Mucosa of rectum (tissue), 2 donors: ENCODE measurements around the gene RHOH.
"Not testable (repeated sequence)": the region's sequence is repeated elsewhere in the genome, so short reads cannot be mapped to it uniquely, and the experiment has no call there.

Experiments used
- H3K27ac ChIP-seq, 2 donors: one replicate each; pipeline ENCODE4 v1.7.0; 2013; ENCODE audit warnings: inconsistent platforms in 2 of 2, low read depth in 2 of 2, low read length in 2 of 2
- H3K27me3 ChIP-seq, 2 donors: one replicate each; pipeline ENCODE4 v1.7.0; 2013; ENCODE audit warnings: low read length in 2 of 2; ENCODE audit not compliant: control insufficient read depth in 2 of 2, insufficient read depth in 2 of 2
- H3K36me3 ChIP-seq, 2 donors: one replicate each; pipeline ENCODE4 v1.7.0; 2013; ENCODE audit warnings: low read length in 2 of 2; ENCODE audit not compliant: control insufficient read depth in 2 of 2, insufficient read depth in 2 of 2
- H3K4me1 ChIP-seq, 2 donors: one replicate each; pipeline ENCODE4 v1.7.0; 2013; ENCODE audit warnings: low read length in 2 of 2, mild to moderate bottlenecking in 1 of 2; ENCODE audit not compliant: control insufficient read depth in 2 of 2, insufficient read depth in 2 of 2
- H3K4me3 ChIP-seq, 2 donors: one replicate each; pipeline ENCODE4 v1.7.0; 2013; ENCODE audit warnings: low read length in 2 of 2
- H3K9ac ChIP-seq, 2 donors: one replicate each; pipeline ENCODE4 v1.7.0; 2013; ENCODE audit warnings: low read length in 2 of 2, low read depth in 1 of 2, mild to moderate bottlenecking in 1 of 2
- H3K9me3 ChIP-seq, 2 donors: one replicate each; pipeline ENCODE4 v1.7.0; 2013; ENCODE audit warnings: low read length in 2 of 2; ENCODE audit not compliant: control insufficient read depth in 2 of 2
- donor health status: healthy.
- donor health status: Normal muscosa, but diverticular disease.

RHOH gene

GRCh38 chr4:40289366-40290188, 92.7 kb downstream of the RHOH start:
- Histone ChIP-seq H3K4me3 (no peak overlapping the region), H3K36me3 (no peaks in the 10 kb centered on the region), H3K9me3 (no peaks in the 10 kb centered on the region), H3K9ac (no peak overlapping the region), H3K27me3 (no peaks in the 10 kb centered on the region), H3K4me1 (peaks cover 0 to 3% of the 10 kb centered on the region in 2 donors), H3K27ac (no peak overlapping the region)

GRCh38 chr4:40290611-40291186, 93.9 kb downstream of the RHOH start:
- H3K36me3 ChIP-seq, H3K4me3 ChIP-seq, H3K4me1 ChIP-seq, H3K9ac ChIP-seq, H3K27me3 ChIP-seq, H3K9me3 ChIP-seq, H3K27ac ChIP-seq: not testable (repeated sequence)

GRCh38 chr4:40292313-40292759, 95.5 kb downstream of the RHOH start:
- Histone ChIP-seq H3K9ac (no peak overlapping the region), H3K27me3 (no peaks in the 10 kb centered on the region), H3K27ac (no peak overlapping the region), H3K4me1 (peaks cover 0 to 3% of the 10 kb centered on the region in 2 donors), H3K4me3 (no peak overlapping the region), H3K9me3 (peaks cover 0 to 5% of the 10 kb centered on the region in 2 donors), H3K36me3 (no peaks in the 10 kb centered on the region)

- Histone ChIP-seq H3K27me3 (no peaks in the 10 kb centered on the region), H3K27ac (no peak overlapping the region), H3K9me3 (peaks cover 0 to 5% of the 10 kb centered on the region in 2 donors), H3K9ac (no peak overlapping the region), H3K4me1 (peaks cover 0 to 3% of the 10 kb centered on the region in 2 donors), H3K4me3 (no peak overlapping the region), H3K36me3 (no peaks in the 10 kb centered on the region)
Measured at GRCh38 chr4:40294339-40294738, 97.5 kb downstream of the RHOH start.

GRCh38 chr4:40295030-40295429, 98.2 kb downstream of the RHOH start:
- H3K36me3 ChIP-seq, H3K9me3 ChIP-seq, H3K4me3 ChIP-seq, H3K27ac ChIP-seq, H3K4me1 ChIP-seq, H3K27me3 ChIP-seq, H3K9ac ChIP-seq: not testable (repeated sequence)

- Histone ChIP-seq H3K9me3 (peaks cover 0 to 5% of the 10 kb centered on the region in 2 donors), H3K36me3 (no peaks in the 10 kb centered on the region), H3K9ac (no peak overlapping the region), H3K4me3 (no peak overlapping the region), H3K27ac (no peak overlapping the region), H3K27me3 (no peaks in the 10 kb centered on the region), H3K4me1 (peaks cover 0 to 2% of the 10 kb centered on the region in 2 donors)
Measured at GRCh38 chr4:40295572-40295971, 98.7 kb downstream of the RHOH start.
